DND-41 (cell line): ENCODE results near the gene RNASEH2A.
A peak's percentile ranks its signal among the peaks of the same experiment; 100 is the strongest.

Experiments
- ATAC-seq: fragments of 200-7000 bp; cut with Tn5 transposase; 3 replicates; pipeline ENCODE4 v1.9.1; 2021; ENCODE audit warnings: low read depth; ENCODE audit not compliant: insufficient read depth
- DNase-seq: peaks from one replicate; pipeline ENCODE4 v3.0.0-alpha.2; 2020
- H2AFZ ChIP-seq: 2 replicates; pipeline ENCODE4 v1.6.0; 2012; ENCODE audit warnings: low read depth, low read length
- H3K27ac ChIP-seq: 2 replicates; pipeline ENCODE4 v1.5.1; 2012; ENCODE audit warnings: low read length, inconsistent platforms
- H3K27me3 ChIP-seq: fragments of 200-600 bp; sonication (generic); 2 replicates; pipeline ENCODE4 v1.6.0; 2012; ENCODE audit warnings: low read length, mild to moderate bottlenecking, inconsistent platforms; ENCODE audit not compliant: insufficient read depth, poor library complexity
- H3K36me3 ChIP-seq: 2 replicates; pipeline ENCODE4 v1.5.1; 2012; ENCODE audit warnings: low read length, inconsistent platforms; ENCODE audit not compliant: insufficient read depth
- H3K4me1 ChIP-seq: 2 replicates; pipeline ENCODE4 v1.5.1; 2012; ENCODE audit warnings: mild to moderate bottlenecking, low read length; ENCODE audit not compliant: insufficient read depth
- H3K4me2 ChIP-seq: 2 replicates; pipeline ENCODE4 v1.6.0; 2012; ENCODE audit warnings: mild to moderate bottlenecking, moderate library complexity, low read length, inconsistent platforms; ENCODE audit not compliant: insufficient read depth
- H3K4me3 ChIP-seq, 2 experiments: fragments of 200-600 bp in 1 of 2; shearing (Covaris generic) in 1 of 2; 2 replicates each; pipeline ENCODE4 v1.5.1; 2012 to 2016; ENCODE audit warnings: inconsistent platforms in 2 of 2, low read length in 2 of 2, mild to moderate bottlenecking in 2 of 2, low read depth in 1 of 2, moderate library complexity in 1 of 2
- H3K79me2 ChIP-seq: 2 replicates; pipeline ENCODE4 v1.6.0; 2012; ENCODE audit warnings: low read length, inconsistent platforms; ENCODE audit not compliant: insufficient read depth
- H3K9ac ChIP-seq: 2 replicates; pipeline ENCODE4 v1.6.0; 2012; ENCODE audit warnings: low read depth, mild to moderate bottlenecking, inconsistent platforms, low read length, moderate library complexity
- H3K9me3 ChIP-seq: 2 replicates; pipeline ENCODE4 v1.5.1; 2012; ENCODE audit warnings: low read length, moderate library complexity, mild to moderate bottlenecking, inconsistent platforms; ENCODE audit not compliant: insufficient read depth, severe bottlenecking
- H4K20me1 ChIP-seq: 2 replicates; pipeline ENCODE4 v1.6.0; 2012; ENCODE audit warnings: low read length; ENCODE audit not compliant: insufficient read depth
- CTCF ChIP-seq: IDR thresholded peaks from 2 replicates; pipeline ENCODE4 v1.5.1; 2012; ENCODE audit warnings: borderline replicate concordance, low read length, moderate library complexity, mild to moderate bottlenecking; ENCODE audit not compliant: poor library complexity, severe bottlenecking; ENCODE audit errors: extremely low read depth
- EZH2 ChIP-seq: IDR thresholded peaks from 3 replicates; pipeline ENCODE4 v1.6.1; 2012; ENCODE audit warnings: borderline replicate concordance, low read depth, mild to moderate bottlenecking, moderate library complexity, low read length, inconsistent platforms; ENCODE audit not compliant: severe bottlenecking

Gene RNASEH2A

GRCh38 chr19:12785431-12786031 is 20.9 kb upstream of the RNASEH2A start:
- H3K4me3 ChIP-seq = no peak overlapping the region
- DNase-seq (no peak), ATAC-seq (no peak)
- no peaks in the 10 kb centered on the region for H3K36me3 ChIP-seq
- no peak overlapping the region for H3K4me2 ChIP-seq
- TF ChIP-seq CTCF = no peak
- no peak for TF ChIP-seq EZH2
- no peaks in the 10 kb centered on the region; the same call in 1 of the 2 replicates for H4K20me1 ChIP-seq
- H3K9me3 ChIP-seq = no peaks in the 10 kb centered on the region
- 0 out of 2 replicates have a peak overlapping the region, but pooled peaks have one; percentile 13 for H3K9ac ChIP-seq
- no peaks in the 10 kb centered on the region for H3K79me2 ChIP-seq
- peaks cover 56% of the 10 kb centered on the region for H3K4me1 ChIP-seq
- no peaks in the 10 kb centered on the region for H3K27me3 ChIP-seq
- no peak overlapping the region for H2AFZ ChIP-seq
- peak overlapping the region; percentile 52 for H3K27ac ChIP-seq

GRCh38 chr19:12786141-12786870 is 20.1 kb upstream of the RNASEH2A start:
- Histone ChIP-seq H3K4me1 (peaks cover 62% of the 10 kb centered on the region), H3K4me2 (no peak overlapping the region)
- TF ChIP-seq CTCF (no peak), EZH2 (no peak)

GRCh38 chr19:12786952-12787351 is 19.4 kb upstream of the RNASEH2A start:
- H3K4me2 ChIP-seq = no peak overlapping the region
- H3K36me3 ChIP-seq = no peaks in the 10 kb centered on the region
- H3K4me1 ChIP-seq = peaks cover 63% of the 10 kb centered on the region
- ATAC-seq = no peak
- no peaks in the 10 kb centered on the region for H3K27me3 ChIP-seq
- H3K79me2 ChIP-seq = peaks cover 6% of the 10 kb centered on the region
- H3K27ac ChIP-seq = no peak overlapping the region
- no peak overlapping the region for H2AFZ ChIP-seq
- DNase-seq = no peak
- TF ChIP-seq EZH2 (no peak), CTCF (no peak)
- no peak overlapping the region for H3K4me3 ChIP-seq
- no peaks in the 10 kb centered on the region; the same call in 1 of the 2 replicates for H4K20me1 ChIP-seq
- no peaks in the 10 kb centered on the region for H3K9me3 ChIP-seq
- no peak overlapping the region for H3K9ac ChIP-seq

More at GRCh38 chr19:12786141-12786870, 20.1 kb upstream of the RNASEH2A start:
- H3K27me3 ChIP-seq = no peaks in the 10 kb centered on the region
- H3K27ac ChIP-seq = peak overlapping the region; percentile 26; the same call in 1 of the 2 replicates
- no peak for DNase-seq
- H4K20me1 ChIP-seq = no peaks in the 10 kb centered on the region; the same call in 1 of the 2 replicates
- H2AFZ ChIP-seq = no peak overlapping the region
- no peaks in the 10 kb centered on the region for H3K36me3 ChIP-seq
- H3K4me3 ChIP-seq = no peak overlapping the region
- 0 out of 2 replicates have a peak overlapping the region, but pooled peaks have one; percentile 13 for H3K9ac ChIP-seq
- H3K79me2 ChIP-seq = no peaks in the 10 kb centered on the region
- H3K9me3 ChIP-seq = no peaks in the 10 kb centered on the region
- ATAC-seq = no peak
